Vagina (tissue), 2 donors: Measurements from ENCODE around the gene CASP6.

Experiments
- CTCF ChIP-seq, 3 experiments: fragments of 450-650 bp in 2 of 3; fragments of 200-600 bp in 1 of 3; sonication (generic) in 1 of 3; IDR thresholded peaks; one replicate each; pipeline ENCODE4 v1.5.1; 2017 to 2019; ENCODE audit warnings: antibody characterized with exemption in 3 of 3, mild to moderate bottlenecking in 2 of 3, moderate library complexity in 2 of 3
- POLR2AphosphoS5 ChIP-seq, 2 donors: sonication (generic); formaldehyde crosslinking; IDR thresholded peaks; one replicate each; pipeline ENCODE4 v1.9.0; 2017; ENCODE audit warnings: antibody characterized with exemption in 2 of 2, mild to moderate bottlenecking in 2 of 2, low read depth in 1 of 2; ENCODE audit not compliant: insufficient read depth in 1 of 2

GRCh38 chr4:109675181-109675580, 28.1 kb downstream of the CASP6 start:
- no peak for TF ChIP-seq POLR2AphosphoS5 (IDR thresholded peaks at IDR 0.05; ENCODE audit: insufficient read depth in 1 of 2, low read depth in 1 of 2)
- TF ChIP-seq CTCF (IDR thresholded peaks at IDR 0.05) = no peak
